ENCODE results near the gene SUFU. TPM values are rescaled to one million over a fixed set of nuclear protein-coding genes. Genes with fewer than 3 reads are reported as not detected.

SUFU gene
- total and polyA plus RNA-seq, 2 experiments from 2014 or later, result 10.9 to 18.2 TPM

- no peaks in the 10 kb centered on the region for H3K79me2 ChIP-seq
- no peaks in the 10 kb centered on the region for H3K9me2 ChIP-seq (replicated peaks; ENCODE audit: insufficient read depth)
- WGBS (ENCODE audit: low lambda C conversion rate, missing lambda C conversion rate), result 77% methylated on average over 1 of the region's 1 CpG
- no peak overlapping the region for H3K4me2 ChIP-seq
- TF ChIP-seq EZH2phosphoT487 (IDR thresholded peaks at IDR 0.05; ENCODE audit: low read depth, severe bottlenecking, unreplicated experiment), result no peak
- H3K9me3 ChIP-seq (ENCODE audit: low read depth), result no peaks in the 10 kb centered on the region
- no peak overlapping the region for H2AFZ ChIP-seq
- H4K20me1 ChIP-seq (ENCODE audit: insufficient read depth, poor library complexity, severe bottlenecking), result no peaks in the 10 kb centered on the region
- no peak overlapping the region for H3K27ac ChIP-seq
- peaks cover 25% of the 10 kb centered on the region for H3K4me1 ChIP-seq (ENCODE audit: insufficient read depth)
- no peaks in the 10 kb centered on the region for H3K27me3 ChIP-seq
- H3K4me3 ChIP-seq, result no peak overlapping the region
- H3K36me3 ChIP-seq (replicated peaks; ENCODE audit: insufficient read depth, low read depth), result no peaks in the 10 kb centered on the region
- no peak for DNase-seq (ENCODE audit: low spot score)
Measured at GRCh38 chr10:102616066-102616770, 112.4 kb downstream of the SUFU start.

GRCh38 chr10:102617041-102617440, 113.3 kb downstream of the SUFU start:
- no peak overlapping the region for H3K27ac ChIP-seq
- TF ChIP-seq CTCF (IDR thresholded peaks at IDR 0.05; ENCODE audit: poor library complexity) (no peak), EZH2phosphoT487 (IDR thresholded peaks at IDR 0.05; ENCODE audit: low read depth, severe bottlenecking, unreplicated experiment) (no peak), EZH2 (IDR thresholded peaks at IDR 0.05; ENCODE audit: borderline replicate concordance) (no peak)
- H3K9me2 ChIP-seq (replicated peaks; ENCODE audit: insufficient read depth), result no peaks in the 10 kb centered on the region
- H3K27me3 ChIP-seq, result no peaks in the 10 kb centered on the region
- H3K4me1 ChIP-seq (ENCODE audit: insufficient read depth), result peaks cover 24% of the 10 kb centered on the region
- H3K4me3 ChIP-seq, result no peak overlapping the region
- H3K79me2 ChIP-seq, result no peaks in the 10 kb centered on the region
- H3K36me3 ChIP-seq (replicated peaks; ENCODE audit: insufficient read depth, low read depth), result no peaks in the 10 kb centered on the region
- no peak overlapping the region for H3K4me2 ChIP-seq
- 95% methylated on average over 9 of the region's 9 CpGs for WGBS (ENCODE audit: low lambda C conversion rate, missing lambda C conversion rate)
- no peak overlapping the region for H2AFZ ChIP-seq
- no peaks in the 10 kb centered on the region for H3K9me3 ChIP-seq (ENCODE audit: low read depth)
- DNase-seq (ENCODE audit: low spot score), result no peak
- H4K20me1 ChIP-seq (ENCODE audit: insufficient read depth, poor library complexity, severe bottlenecking), result no peaks in the 10 kb centered on the region

GRCh38 chr10:102617816-102618215, 114.0 kb downstream of the SUFU start:
- H3K9me3 ChIP-seq (ENCODE audit: low read depth), result no peaks in the 10 kb centered on the region
- H3K4me2 ChIP-seq, result no peak overlapping the region
- no peaks in the 10 kb centered on the region for H4K20me1 ChIP-seq (ENCODE audit: insufficient read depth, poor library complexity, severe bottlenecking)
- no peak overlapping the region for H3K4me3 ChIP-seq
- H2AFZ ChIP-seq, result no peak overlapping the region
- 96% methylated on average over 8 of the region's 8 CpGs for WGBS (ENCODE audit: low lambda C conversion rate, missing lambda C conversion rate)
- no peak for DNase-seq (ENCODE audit: low spot score)
- H3K9me2 ChIP-seq (replicated peaks; ENCODE audit: insufficient read depth), result no peaks in the 10 kb centered on the region
- H3K79me2 ChIP-seq, result no peaks in the 10 kb centered on the region
- TF ChIP-seq EZH2 (IDR thresholded peaks at IDR 0.05; ENCODE audit: borderline replicate concordance), result no peak
- no peak for TF ChIP-seq CTCF (IDR thresholded peaks at IDR 0.05; ENCODE audit: poor library complexity)
- TF ChIP-seq EZH2phosphoT487 (IDR thresholded peaks at IDR 0.05; ENCODE audit: low read depth, severe bottlenecking, unreplicated experiment), result no peak
- H3K4me1 ChIP-seq (ENCODE audit: insufficient read depth), result peaks cover 24% of the 10 kb centered on the region
- H3K27me3 ChIP-seq, result no peaks in the 10 kb centered on the region
- H3K27ac ChIP-seq, result no peak overlapping the region
- no peaks in the 10 kb centered on the region for H3K36me3 ChIP-seq (replicated peaks; ENCODE audit: insufficient read depth, low read depth)

GRCh38 chr10:102619281-102619981, 115.7 kb downstream of the SUFU start:
- TF ChIP-seq EZH2phosphoT487 (IDR thresholded peaks at IDR 0.05; ENCODE audit: low read depth, severe bottlenecking, unreplicated experiment) (no peak), CTCF (IDR thresholded peaks at IDR 0.05; ENCODE audit: poor library complexity) (no peak), EZH2 (IDR thresholded peaks at IDR 0.05; ENCODE audit: borderline replicate concordance) (no peak)
- H3K27me3 ChIP-seq, result no peaks in the 10 kb centered on the region
- H3K36me3 ChIP-seq (replicated peaks; ENCODE audit: insufficient read depth, low read depth), result no peaks in the 10 kb centered on the region
- no peak overlapping the region for H3K4me2 ChIP-seq
- no peaks in the 10 kb centered on the region for H4K20me1 ChIP-seq (ENCODE audit: insufficient read depth, poor library complexity, severe bottlenecking)
- DNase-seq (ENCODE audit: low spot score), result no peak
- no peak overlapping the region for H3K27ac ChIP-seq
- H3K79me2 ChIP-seq, result no peaks in the 10 kb centered on the region
- H3K4me3 ChIP-seq, result no peak overlapping the region
- WGBS (ENCODE audit: low lambda C conversion rate, missing lambda C conversion rate), result 85% methylated on average over 14 of the region's 14 CpGs
- no peak overlapping the region for H2AFZ ChIP-seq
- no peaks in the 10 kb centered on the region for H3K9me2 ChIP-seq (replicated peaks; ENCODE audit: insufficient read depth)
- no peaks in the 10 kb centered on the region for H3K9me3 ChIP-seq (ENCODE audit: low read depth)
- peaks cover 24% of the 10 kb centered on the region for H3K4me1 ChIP-seq (ENCODE audit: insufficient read depth)
